Esophagus squamous epithelium (tissue), 4 donors: Measurements from ENCODE around the gene RFLNA.

Experiments
- POLR2A ChIP-seq, 4 donors: fragments of 450-650 bp; IDR thresholded peaks; one replicate each; pipeline ENCODE4 v1.6.1; 2017; ENCODE audit warnings: antibody characterized with exemption in 4 of 4, mild to moderate bottlenecking in 4 of 4, moderate library complexity in 3 of 4
- TF ChIP-seq, protein P1 (sequence below), 6 experiments: fragments of 450-650 bp in 4 of 6; fragments of 200-600 bp in 2 of 6; sonication (generic) in 2 of 6; IDR thresholded peaks; one replicate each; pipeline ENCODE4 v1.5.1; 2016 to 2019; ENCODE audit warnings: antibody characterized with exemption in 6 of 6, mild to moderate bottlenecking in 4 of 6, moderate library complexity in 4 of 6

DNA sequence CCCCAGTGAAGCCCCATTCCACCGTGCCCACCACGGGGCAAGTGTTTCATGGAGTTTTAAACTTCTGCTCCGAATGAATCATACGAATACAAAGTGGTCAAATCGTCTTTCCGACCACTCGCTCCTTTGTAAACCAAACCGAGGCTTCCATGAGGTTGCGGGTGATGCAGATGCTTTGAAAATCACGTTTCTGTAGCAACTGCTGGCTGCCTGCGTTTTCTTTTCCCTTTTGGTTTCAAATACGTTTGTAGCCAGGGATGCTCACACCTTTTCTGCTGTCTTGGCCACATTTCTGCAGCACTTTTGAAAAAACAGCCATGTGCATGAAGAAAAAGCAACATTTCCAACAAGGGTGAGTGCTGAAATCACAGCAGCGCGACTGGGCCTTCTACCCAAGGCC, 33.7 kb downstream of the RFLNA start:
- TF ChIP-seq POLR2A (IDR thresholded peaks at IDR 0.05) = no peak
- TF ChIP-seq, protein P1, sequence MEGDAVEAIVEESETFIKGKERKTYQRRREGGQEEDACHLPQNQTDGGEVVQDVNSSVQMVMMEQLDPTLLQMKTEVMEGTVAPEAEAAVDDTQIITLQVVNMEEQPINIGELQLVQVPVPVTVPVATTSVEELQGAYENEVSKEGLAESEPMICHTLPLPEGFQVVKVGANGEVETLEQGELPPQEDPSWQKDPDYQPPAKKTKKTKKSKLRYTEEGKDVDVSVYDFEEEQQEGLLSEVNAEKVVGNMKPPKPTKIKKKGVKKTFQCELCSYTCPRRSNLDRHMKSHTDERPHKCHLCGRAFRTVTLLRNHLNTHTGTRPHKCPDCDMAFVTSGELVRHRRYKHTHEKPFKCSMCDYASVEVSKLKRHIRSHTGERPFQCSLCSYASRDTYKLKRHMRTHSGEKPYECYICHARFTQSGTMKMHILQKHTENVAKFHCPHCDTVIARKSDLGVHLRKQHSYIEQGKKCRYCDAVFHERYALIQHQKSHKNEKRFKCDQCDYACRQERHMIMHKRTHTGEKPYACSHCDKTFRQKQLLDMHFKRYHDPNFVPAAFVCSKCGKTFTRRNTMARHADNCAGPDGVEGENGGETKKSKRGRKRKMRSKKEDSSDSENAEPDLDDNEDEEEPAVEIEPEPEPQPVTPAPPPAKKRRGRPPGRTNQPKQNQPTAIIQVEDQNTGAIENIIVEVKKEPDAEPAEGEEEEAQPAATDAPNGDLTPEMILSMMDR (IDR thresholded peaks at IDR 0.05) = no peak
